GM12878 (cell line): Measurements from ENCODE around the gene SNAPC4. TPM values are rescaled to one million over a fixed set of nuclear protein-coding genes. Genes with fewer than 3 reads are reported as not detected.

Experiments
- ATAC-seq: fragments of 200-7000 bp; cut with Tn5 transposase; 3 replicates; pipeline ENCODE4 v1.9.1; 2020; ENCODE audit warnings: mild to moderate bottlenecking, moderate library complexity
- BruUV-seq: library from RNA; stranded (reverse); fragments of 400-500 nt; replicated peaks from 2 replicates; lab custom pipeline; 2021; lab: Mats Ljungman, UMichigan
- CTCF ChIA-PET: fragments of 300-600 bp; sonication (Branson Sonifier 250); formaldehyde crosslinking; extraction: SDS; loops from one replicate; lab custom pipeline; 2021; ENCODE audit warnings: inconsistent platforms; lab: Yijun Ruan, JAX
- POLR2A ChIA-PET: fragments of 350-600 bp; formaldehyde crosslinking; extraction: SDS; loops from one replicate; lab custom pipeline; 2021; ENCODE audit warnings: inconsistent platforms; lab: Charles Lee
- RAD21 ChIA-PET: fragments of 300-600 bp; sonication (Branson Sonifier 250); formaldehyde crosslinking; loops from one replicate; lab custom pipeline; 2023; ENCODE audit warnings: antibody characterized with exemption; ENCODE audit not compliant: unreplicated experiment; lab: Charles Lee
- SMC1A ChIA-PET: fragments of 300-600 bp; sonication (Branson Sonifier 250); formaldehyde crosslinking; loops from one replicate; lab custom pipeline; 2023; ENCODE audit not compliant: unreplicated experiment, uncharacterized antibody; lab: Charles Lee
- DNase-seq: peaks from one replicate; pipeline ENCODE4 v3.0.0-alpha.2; 2011; ENCODE audit warnings: low read depth, low spot score
- FAIRE-seq: peaks from 3 replicates; lab custom pipeline; 2011; peaks lifted over from hg19 to GRCh38; lab: Jason Lieb, UNC
- H2AFZ ChIP-seq: 2 replicates; pipeline ENCODE4 v1.6.0; 2011; ENCODE audit warnings: low read depth, low read length, control low read depth; ENCODE audit not compliant: control insufficient read depth
- H3K27ac ChIP-seq: 2 replicates; pipeline ENCODE4 v1.5.1; 2011; ENCODE audit warnings: control low read depth; ENCODE audit not compliant: control insufficient read depth, insufficient read depth
- H3K27me3 ChIP-seq, 2 experiments: replicated peaks in 1 of 2; 2 replicates each; pipeline versions ENCODE4 v1.6.0 to v1.6.1; 2011; ENCODE audit warnings: low read length in 1 of 2; ENCODE audit not compliant: control insufficient read depth in 2 of 2, insufficient read depth in 2 of 2
- H3K36me3 ChIP-seq, 2 experiments: 2 replicates each; pipeline ENCODE4 v1.5.1; 2011; ENCODE audit warnings: low read length in 1 of 2; ENCODE audit not compliant: control insufficient read depth in 2 of 2, insufficient read depth in 2 of 2
- H3K4me1 ChIP-seq: 2 replicates; pipeline ENCODE4 v1.6.1; 2011; ENCODE audit warnings: mild to moderate bottlenecking, low read length, moderate library complexity, mixed read lengths; ENCODE audit not compliant: control insufficient read depth, insufficient read depth
- H3K4me2 ChIP-seq: 2 replicates; pipeline ENCODE4 v1.6.0; 2011; ENCODE audit warnings: control low read depth; ENCODE audit not compliant: control insufficient read depth, insufficient read depth
- H3K4me3 ChIP-seq: fragments of 200-600 bp; sonication (generic); 2 replicates; pipeline ENCODE4 v1.5.1; 2016
- H3K79me2 ChIP-seq: 2 replicates; pipeline ENCODE4 v1.6.0; 2011; ENCODE audit warnings: low read length; ENCODE audit not compliant: control insufficient read depth, insufficient read depth
- H3K9ac ChIP-seq: 2 replicates; pipeline ENCODE4 v1.8.0; 2011; ENCODE audit warnings: low read length, control low read depth, mixed read lengths; ENCODE audit not compliant: control insufficient read depth, insufficient read depth
- H3K9me3 ChIP-seq: replicated peaks from 3 replicates; pipeline ENCODE4 v1.5.1; 2011; ENCODE audit warnings: mild to moderate bottlenecking, low read length; ENCODE audit not compliant: control insufficient read depth, insufficient read depth
- H4K20me1 ChIP-seq: 2 replicates; pipeline ENCODE4 v1.6.0; 2011; ENCODE audit not compliant: control insufficient read depth, insufficient read depth
- BACH1 ChIP-seq: fragments of 450-650 bp; IDR thresholded peaks from 2 replicates; pipeline ENCODE4 v1.6.1; 2017; ENCODE audit warnings: mild to moderate bottlenecking, borderline replicate concordance
- BCLAF1 ChIP-seq: fragments of 450-650 bp; IDR thresholded peaks from 2 replicates; pipeline ENCODE4 v1.6.1; 2017; ENCODE audit warnings: antibody characterized with exemption, mild to moderate bottlenecking, moderate library complexity
- CREB1 ChIP-seq: IDR thresholded peaks from 2 replicates; pipeline ENCODE4 v1.6.1; 2012; ENCODE audit warnings: low read depth, mild to moderate bottlenecking, inconsistent platforms
- CUX1 ChIP-seq: IDR thresholded peaks from 2 replicates; pipeline ENCODE4 v1.6.1; 2012; ENCODE audit warnings: improper control_type of control experiment, low read depth, low read length; ENCODE audit not compliant: insufficient replicate concordance
- FOXK2 ChIP-seq: fragments of 450-650 bp; IDR thresholded peaks from 2 replicates; pipeline ENCODE4 v1.6.1; 2017; ENCODE audit warnings: mild to moderate bottlenecking, moderate library complexity
- GATAD2B ChIP-seq: fragments of 450-650 bp; conservative IDR thresholded peaks from 2 replicates; pipeline ENCODE4 v1.6.1; 2017; ENCODE audit warnings: low read depth, mild to moderate bottlenecking, moderate library complexity
- HDAC6 ChIP-seq: fragments of 200-600 bp; sonication (generic); IDR thresholded peaks from one replicate; pipeline ENCODE4 v1.8.0; 2017; ENCODE audit warnings: antibody characterized with exemption; ENCODE audit not compliant: unreplicated experiment
- JUND ChIP-seq: IDR thresholded peaks from 2 replicates; pipeline ENCODE4 v1.6.1; 2012; ENCODE audit warnings: low read depth, mild to moderate bottlenecking, low read length, improper control_type of control experiment, moderate library complexity
- KDM1A ChIP-seq: fragments of 200-600 bp; sonication (generic); IDR thresholded peaks from 2 replicates; pipeline ENCODE4 v1.6.1; 2016; ENCODE audit warnings: borderline replicate concordance
- MTA2 ChIP-seq: fragments of 450-650 bp; IDR thresholded peaks from 2 replicates; pipeline ENCODE4 v1.6.1; 2016; ENCODE audit warnings: low read depth, mild to moderate bottlenecking, moderate library complexity
- MXI1 ChIP-seq: fragments of 150-350 bp; IDR thresholded peaks from 2 replicates; pipeline ENCODE4 v1.6.1; 2011; ENCODE audit warnings: low read depth, mild to moderate bottlenecking, inconsistent platforms, low read length, improper control_type of control experiment
- MYB ChIP-seq: fragments of 150-350 bp; IDR thresholded peaks from 2 replicates; pipeline ENCODE4 v1.6.1; 2014; ENCODE audit warnings: mild to moderate bottlenecking, low read depth, low read length, borderline replicate concordance
- TBL1XR1 ChIP-seq: IDR thresholded peaks from 2 replicates; pipeline ENCODE4 v1.6.1; 2012; ENCODE audit warnings: low read depth, low read length, improper control_type of control experiment
- YY1 ChIP-seq: IDR thresholded peaks from 2 replicates; pipeline ENCODE4 v1.6.1; 2011; ENCODE audit warnings: low read depth, mild to moderate bottlenecking, low read length
- ZNF217 ChIP-seq: fragments of 450-650 bp; IDR thresholded peaks from 2 replicates; pipeline ENCODE4 v1.6.1; 2017; ENCODE audit warnings: antibody characterized with exemption, mild to moderate bottlenecking
- WGBS: methylation state at CpG from one replicate; pipeline ENCODE4 v1.1.6; 2016; ENCODE audit warnings: low lambda C conversion rate; ENCODE audit not compliant: insufficient replicate concordance, insufficient coverage; ENCODE audit errors: missing lambda C conversion rate; 5-methylcytosine and 5-hydroxymethylcytosine counted together
- in situ Hi-C: fragments of 300-500 bp; cut with MboI; formaldehyde crosslinking; loops from 9 replicates; pipeline ENCODE4 v1.14.3; 2018; ENCODE audit warnings: mixed read lengths
- intact Hi-C: fragments of 100-400 bp; cut with micrococcal nuclease; formaldehyde crosslinking; loops from one replicate; pipeline ENCODE4 v1.14.2; 2022; ENCODE audit not compliant: unreplicated experiment
- polyA plus RNA-seq, 11 experiments: library from polyadenylated mRNA; depleted of rRNA in 4 of 11; unstranded in 6 of 11; stranded (reverse) in 5 of 11; fragments of >200 nt; fragmentation: Nextera tagmentation in 4 of 11; fragmentation: Illumina TruSeq in 1 of 11; extraction: Ambion mirVana in 4 of 11; extraction: Trizol in 1 of 11; gene quantifications; 1 replicate in 1 of 11; 2 replicates in 10 of 11; pipeline versions ENCODE4 v1.2.1 to v1.2.3, GENCODE V29; 2011 to 2016; ENCODE audit warnings: inconsistent platforms in 2 of 11, missing spikeins in 2 of 11, low read depth in 1 of 11
- total RNA-seq, 4 experiments: library from RNA; depleted of rRNA in 3 of 4; stranded (reverse); fragments of >200 nt in 3 of 4; fragmentation: Illumina TruSeq in 1 of 4; extraction: Trizol in 1 of 4; gene quantifications; 2 replicates each; pipeline versions ENCODE4 v1.2.1 to v1.2.3, GENCODE V29; 2013 to 2021

SNAPC4 gene
- total and polyA plus RNA-seq, 10 of the 15 experiments (the other 5 are each of a cell fraction or from before 2014, with no cell fraction given) = 0.42 to 19.8 (median 7.0) TPM

- BruUV-seq = no TSS peak
- intact Hi-C loops = no loop called here
- no peak for DNase-seq
- in situ Hi-C loops = no loop called here
- CTCF ChIA-PET = no interaction called here
- H3K27ac ChIP-seq = no peak overlapping the region
- no peak overlapping the region for H2AFZ ChIP-seq
- TF ChIP-seq MXI1 (no peak), MTA2 (no peak), TBL1XR1 (no peak), KDM1A (no peak), JUND (no peak), FOXK2 (no peak), HDAC6 (no peak), BCLAF1 (no peak), MYB (no peak), YY1 (no peak), ZNF217 (no peak), GATAD2B (no peak), CREB1 (no peak), BACH1 (no peak), CUX1 (no peak)
- peaks cover 26% of the 10 kb centered on the region for H3K79me2 ChIP-seq
- no peaks in the 10 kb centered on the region for H3K27me3 ChIP-seq
- RAD21 ChIA-PET = no interaction called here
- FAIRE-seq = no peak
- POLR2A ChIA-PET = interaction anchor here (0.6 kb wide), 1 partner anchor 218 kb away, joined by 5 read pairs; no protein-coding TSS in a partner anchor
- no peaks in the 10 kb centered on the region for H3K9me3 ChIP-seq
- no peaks in the 10 kb centered on the region for H4K20me1 ChIP-seq
- peaks cover 0 to 13% of the 10 kb centered on the region in 2 experiments; a peak in 3 of 4 replicates for H3K36me3 ChIP-seq
- SMC1A ChIA-PET = no interaction called here
- peaks cover 6% of the 10 kb centered on the region; the same call in 1 of the 2 replicates for H3K4me1 ChIP-seq
- no peak overlapping the region for H3K4me3 ChIP-seq
- no peak overlapping the region for H3K9ac ChIP-seq
- 95% methylated on average over 23 of the region's 36 CpGs for WGBS
- no peak for ATAC-seq
- no peak overlapping the region for H3K4me2 ChIP-seq
Measured at GRCh38 chr9:136433043-136433715, 33.2 kb upstream of the SNAPC4 start.
